Vagina (tissue), 2 donors: Measurements from ENCODE around the gene CAMK2B. TPM values are rescaled to one million over a fixed set of nuclear protein-coding genes. Genes with fewer than 3 reads are reported as not detected.
"Not testable (repeated sequence)": the region's sequence is repeated elsewhere in the genome, so short reads cannot be mapped to it uniquely, and the experiment has no call there.

Source experiments
- DNase-seq, 2 donors: peaks; one replicate each; pipeline ENCODE4 v3.0.0-alpha.2; 2017; ENCODE audit errors: extremely low spot score in 2 of 2
- H3K27ac ChIP-seq: fragments of 200-600 bp; sonication (generic); one replicate; pipeline ENCODE4 v1.5.1; 2019
- H3K27me3 ChIP-seq: fragments of 200-600 bp; sonication (generic); one replicate; pipeline ENCODE4 v1.5.1; 2019
- H3K36me3 ChIP-seq, 2 donors: fragments of 200-600 bp; sonication (generic); one replicate each; pipeline ENCODE4 v1.5.1; 2017 to 2019
- H3K4me1 ChIP-seq: fragments of 200-600 bp; sonication (generic); one replicate; pipeline ENCODE4 v1.5.1; 2019
- H3K4me3 ChIP-seq, 2 donors: fragments of 200-600 bp; sonication (generic); 1 replicate in 1 of 2; 2 replicates in 1 of 2; pipeline ENCODE4 v1.5.1; 2016 to 2019
- H3K9me3 ChIP-seq: fragments of 200-600 bp; sonication (generic); one replicate; pipeline ENCODE4 v1.5.1; 2019
- CTCF ChIP-seq, 3 experiments: fragments of 450-650 bp in 2 of 3; fragments of 200-600 bp in 1 of 3; sonication (generic) in 1 of 3; IDR thresholded peaks; one replicate each; pipeline ENCODE4 v1.5.1; 2017 to 2019; ENCODE audit warnings: antibody characterized with exemption in 3 of 3, mild to moderate bottlenecking in 2 of 3, moderate library complexity in 2 of 3
- POLR2A ChIP-seq, 2 donors: fragments of 450-650 bp; IDR thresholded peaks; one replicate each; pipeline ENCODE4 v1.6.1; 2017; ENCODE audit warnings: antibody characterized with exemption in 2 of 2, mild to moderate bottlenecking in 2 of 2, moderate library complexity in 2 of 2
- POLR2AphosphoS5 ChIP-seq, 2 donors: sonication (generic); formaldehyde crosslinking; IDR thresholded peaks; one replicate each; pipeline ENCODE4 v1.9.0; 2017; ENCODE audit warnings: antibody characterized with exemption in 2 of 2, mild to moderate bottlenecking in 2 of 2, low read depth in 1 of 2; ENCODE audit not compliant: insufficient read depth in 1 of 2
- intact Hi-C: fragments of 100-400 bp; cut with DNase I; formaldehyde crosslinking; loops from one replicate; pipeline ENCODE4 v1.15.1; 2023
- total RNA-seq: library from RNA; depleted of rRNA; stranded (reverse); fragments of >200 nt; gene quantifications from one replicate; pipeline ENCODE4 v1.2.3, GENCODE V29; 2016

Gene CAMK2B
- total RNA-seq, 1 donor from 2014 or later = 3.2 TPM

GRCh38 chr7:44182827-44183226, 142.6 kb downstream of the CAMK2B start:
- Histone ChIP-seq H3K9me3 (no peaks in the 10 kb centered on the region), H3K36me3 (no peaks in the 10 kb centered on the region), H3K4me3 (no peak overlapping the region), H3K27me3 (no peaks in the 10 kb centered on the region), H3K27ac (no peak overlapping the region), H3K4me1 (no peaks in the 10 kb centered on the region)
- intact Hi-C loops = no loop called here
- no peak for TF ChIP-seq POLR2AphosphoS5 (IDR thresholded peaks at IDR 0.05; ENCODE audit: insufficient read depth in 1 of 2, low read depth in 1 of 2)
- TF ChIP-seq CTCF (IDR thresholded peaks at IDR 0.05) = no peak
- no peak for TF ChIP-seq POLR2A (IDR thresholded peaks at IDR 0.05)
- no peak for DNase-seq

GRCh38 chr7:44180631-44181030, 144.8 kb downstream of the CAMK2B start:
- intact Hi-C loops = no loop called here
- Histone ChIP-seq H3K4me1 (no peaks in the 10 kb centered on the region), H3K36me3 (no peaks in the 10 kb centered on the region), H3K27me3 (no peaks in the 10 kb centered on the region), H3K27ac (no peak overlapping the region), H3K4me3 (no peak overlapping the region), H3K9me3 (no peaks in the 10 kb centered on the region)
- DNase-seq = no peak
- TF ChIP-seq CTCF (IDR thresholded peaks at IDR 0.05) (no peak), POLR2AphosphoS5 (IDR thresholded peaks at IDR 0.05; ENCODE audit: insufficient read depth in 1 of 2, low read depth in 1 of 2) (no peak), POLR2A (IDR thresholded peaks at IDR 0.05) (no peak)

GRCh38 chr7:44177570-44178131, 147.7 kb downstream of the CAMK2B start:
- Histone ChIP-seq H3K9me3 (no peaks in the 10 kb centered on the region), H3K27ac (no peak overlapping the region), H3K27me3 (no peaks in the 10 kb centered on the region), H3K36me3 (no peaks in the 10 kb centered on the region), H3K4me3 (no peak overlapping the region), H3K4me1 (no peaks in the 10 kb centered on the region)
- no peak for DNase-seq
- TF ChIP-seq POLR2A (IDR thresholded peaks at IDR 0.05) (no peak), CTCF (IDR thresholded peaks at IDR 0.05) (no peak), POLR2AphosphoS5 (IDR thresholded peaks at IDR 0.05; ENCODE audit: insufficient read depth in 1 of 2, low read depth in 1 of 2) (no peak)
- intact Hi-C loops = no loop called here

- no peak for TF ChIP-seq POLR2AphosphoS5 (IDR thresholded peaks at IDR 0.05; ENCODE audit: insufficient read depth in 1 of 2, low read depth in 1 of 2)
- no peak for TF ChIP-seq CTCF (IDR thresholded peaks at IDR 0.05)
- TF ChIP-seq POLR2A (IDR thresholded peaks at IDR 0.05) = no peak
- no peak for DNase-seq
- Histone ChIP-seq H3K27ac (no peak overlapping the region), H3K4me3 (no peak overlapping the region), H3K36me3 (no peaks in the 10 kb centered on the region), H3K27me3 (no peaks in the 10 kb centered on the region), H3K9me3 (no peaks in the 10 kb centered on the region), H3K4me1 (no peaks in the 10 kb centered on the region)
- intact Hi-C loops = no loop called here
Observed at GRCh38 chr7:44176486-44176885, 148.9 kb downstream of the CAMK2B start.

GRCh38 chr7:44175730-44176129, 149.7 kb downstream of the CAMK2B start:
- H3K4me3 ChIP-seq = no peak overlapping the region
- intact Hi-C loops = no loop called here
- no peaks in the 10 kb centered on the region for H3K27me3 ChIP-seq
- TF ChIP-seq CTCF (IDR thresholded peaks at IDR 0.05) (no peak), POLR2A (IDR thresholded peaks at IDR 0.05) (no peak), POLR2AphosphoS5 (IDR thresholded peaks at IDR 0.05; ENCODE audit: insufficient read depth in 1 of 2, low read depth in 1 of 2) (no peak)
- no peaks in the 10 kb centered on the region for H3K4me1 ChIP-seq
- no peak for DNase-seq
- no peaks in the 10 kb centered on the region for H3K9me3 ChIP-seq
- no peak overlapping the region for H3K27ac ChIP-seq
- H3K36me3 ChIP-seq = no peaks in the 10 kb centered on the region

- H3K4me3 ChIP-seq, H3K9me3 ChIP-seq, DNase-seq, intact Hi-C loops, H3K36me3 ChIP-seq, H3K27ac ChIP-seq, H3K4me1 ChIP-seq, H3K27me3 ChIP-seq: not testable (repeated sequence)
Observed at GRCh38 chr7:44174694-44174948, 150.8 kb downstream of the CAMK2B start.
